HepG2 (cell line): ENCODE results near the gene TMEM183A. TPM values are rescaled to one million over a fixed set of nuclear protein-coding genes. Genes with fewer than 3 reads are reported as not detected.

Experiments used
- ATAC-seq: fragments of 200-7000 bp; cut with Tn5 transposase; 3 replicates; pipeline ENCODE4 v1.9.1; 2020; ENCODE audit warnings: mild to moderate bottlenecking, moderate library complexity
- BruUV-seq: library from RNA; stranded (reverse); fragments of 400-500 nt; replicated peaks from 2 replicates; lab custom pipeline; 2021; lab: Mats Ljungman, UMichigan
- CTCF ChIA-PET: fragments of 300-600 bp; formaldehyde crosslinking; extraction: SDS; loops from one replicate; lab custom pipeline; 2021; ENCODE audit warnings: low total read pairs, inconsistent platforms, low intra/inter-chr PET ratio; lab: Yijun Ruan, JAX
- POLR2A ChIA-PET: fragments of 350-600 bp; sonication (Branson Sonifier 250); formaldehyde crosslinking; loops from one replicate; lab custom pipeline; 2020; ENCODE audit warnings: antibody characterized with exemption, inconsistent platforms; lab: Yijun Ruan, JAX
- DNase-seq: peaks from one replicate; pipeline ENCODE4 v3.0.0-alpha.2; 2015; ENCODE audit warnings: low spot score
- FAIRE-seq: peaks from 3 replicates; lab custom pipeline; 2011; peaks lifted over from hg19 to GRCh38; lab: Jason Lieb, UNC
- H2AFZ ChIP-seq: one replicate; pipeline ENCODE4 v1.6.1; 2011; ENCODE audit warnings: low read length, inconsistent platforms
- H3K27ac ChIP-seq: fragments of 300-600 bp; 3 replicates; pipeline ENCODE4 v1.8.0; 2011; ENCODE audit warnings: mixed run types, mild to moderate bottlenecking, mixed read lengths, low read length, inconsistent platforms; ENCODE audit not compliant: insufficient read depth; ENCODE audit errors: extremely low read length
- H3K27me3 ChIP-seq, 2 experiments: fragments of 200-600 bp in 1 of 2; 2 replicates in 1 of 2; 3 replicates in 1 of 2; pipeline versions ENCODE4 v1.6.0 to v1.8.0; 2011; ENCODE audit warnings: low read length in 2 of 2, mild to moderate bottlenecking in 2 of 2, moderate library complexity in 2 of 2, inconsistent platforms in 1 of 2; ENCODE audit not compliant: insufficient read depth in 2 of 2, control insufficient read depth in 1 of 2
- H3K36me3 ChIP-seq, 2 experiments: fragments of 200-600 bp in 1 of 2; replicated peaks in 1 of 2; 2 replicates in 1 of 2; 3 replicates in 1 of 2; pipeline versions ENCODE4 v1.5.1 to v1.8.0; 2011; ENCODE audit warnings: low read length in 2 of 2, inconsistent platforms in 1 of 2; ENCODE audit not compliant: insufficient read depth in 2 of 2, control insufficient read depth in 1 of 2
- H3K4me1 ChIP-seq: 2 replicates; pipeline ENCODE4 v1.5.1; 2012; ENCODE audit warnings: low read length, inconsistent platforms; ENCODE audit not compliant: insufficient read depth
- H3K4me2 ChIP-seq: 2 replicates; pipeline ENCODE4 v1.6.0; 2011; ENCODE audit warnings: low read depth, low read length, inconsistent platforms
- H3K4me3 ChIP-seq, 3 experiments: fragments of 200-600 bp in 1 of 3; sonication (generic), shearing (Covaris generic) in 1 of 3; replicated peaks in 1 of 3; 2 replicates each; pipeline ENCODE4 v1.5.1; 2011 to 2016; ENCODE audit warnings: low read length in 3 of 3, inconsistent platforms in 2 of 3, low read depth in 2 of 3, mild to moderate bottlenecking in 2 of 3, control low read depth in 1 of 3, mixed read lengths in 1 of 3; ENCODE audit not compliant: insufficient read depth in 1 of 3
- H3K79me2 ChIP-seq: one replicate; pipeline ENCODE4 v1.6.1; 2011; ENCODE audit warnings: low read length, inconsistent platforms; ENCODE audit not compliant: insufficient read depth
- H3K9ac ChIP-seq: 2 replicates; pipeline ENCODE4 v1.6.0; 2011; ENCODE audit warnings: mild to moderate bottlenecking, low read depth, low read length, inconsistent platforms; ENCODE audit not compliant: insufficient read depth
- H3K9me3 ChIP-seq: 2 replicates; pipeline ENCODE4 v1.5.1; 2012; ENCODE audit warnings: mild to moderate bottlenecking, low read length
- H4K20me1 ChIP-seq: 2 replicates; pipeline ENCODE4 v1.6.0; 2011; ENCODE audit warnings: inconsistent platforms, mild to moderate bottlenecking, low read length, moderate library complexity; ENCODE audit not compliant: insufficient read depth
- AGO2 ChIP-seq: fragments of 200-400 bp; formaldehyde crosslinking; optimal IDR thresholded peaks from 2 replicates; pipeline ENCODE3; 2017; ENCODE audit warnings: mild to moderate bottlenecking, low read depth, low read length, moderate library complexity
- ATRX ChIP-seq: sonication (generic); formaldehyde crosslinking; IDR thresholded peaks from 2 replicates; pipeline ENCODE4 v1.4.0; 2020; ENCODE audit warnings: missing genetic modification reagents, borderline replicate concordance
- BCL3 ChIP-seq: sonication (generic); formaldehyde crosslinking; IDR thresholded peaks from 2 replicates; pipeline ENCODE4 v1.5.1; 2020; ENCODE audit warnings: mild to moderate bottlenecking, missing genetic modification reagents, moderate library complexity
- FOXK1 ChIP-seq: sonication (generic); formaldehyde crosslinking; IDR thresholded peaks from 2 replicates; pipeline ENCODE4 v1.4.0; 2020; ENCODE audit warnings: low read depth, missing genetic modification reagents, borderline replicate concordance
- HNF4A ChIP-seq: sonication (generic); formaldehyde crosslinking; IDR thresholded peaks from 2 replicates; pipeline ENCODE4 v1.4.0; 2020; ENCODE audit warnings: missing genetic modification reagents
- IRF2 ChIP-seq: IDR thresholded peaks from 2 replicates; pipeline ENCODE4 v1.6.1; 2018; ENCODE audit warnings: missing genetic modification reagents, missing compliant biosample characterization
- MATR3 ChIP-seq: sonication (generic); formaldehyde crosslinking; IDR thresholded peaks from 2 replicates; pipeline ENCODE4 v1.4.0; 2020; ENCODE audit warnings: missing genetic modification reagents
- MLX ChIP-seq: IDR thresholded peaks from 2 replicates; pipeline ENCODE4 v1.6.1; 2016
- MYNN ChIP-seq: sonication (generic); formaldehyde crosslinking; IDR thresholded peaks from 2 replicates; pipeline ENCODE4 v1.4.0; 2020; ENCODE audit warnings: mild to moderate bottlenecking, low read depth, missing genetic modification reagents
- NFIC ChIP-seq: IDR thresholded peaks from 2 replicates; pipeline ENCODE4 v1.6.1; 2012; ENCODE audit warnings: mild to moderate bottlenecking, low read length, inconsistent platforms
- NR2F2 ChIP-seq: IDR thresholded peaks from 2 replicates; pipeline ENCODE4 v1.6.1; 2012; ENCODE audit warnings: low read depth, inconsistent platforms, borderline replicate concordance
- RBM39 ChIP-seq: fragments of 200-400 bp; formaldehyde crosslinking; IDR thresholded peaks from one replicate; pipeline ENCODE4 v1.6.1; 2018; ENCODE audit warnings: antibody characterized with exemption, mild to moderate bottlenecking, low read depth, low read length; ENCODE audit not compliant: poor library complexity, severe bottlenecking
- SMAD3 ChIP-seq: sonication (generic); formaldehyde crosslinking; IDR thresholded peaks from 2 replicates; pipeline ENCODE4 v1.4.0; 2020; ENCODE audit warnings: missing genetic modification reagents
- TEF ChIP-seq: sonication (generic); formaldehyde crosslinking; IDR thresholded peaks from 2 replicates; pipeline ENCODE4 v1.5.0; 2020; ENCODE audit warnings: missing genetic modification reagents
- TFDP2 ChIP-seq: sonication (generic); formaldehyde crosslinking; IDR thresholded peaks from 2 replicates; pipeline ENCODE4 v1.4.0; 2020; ENCODE audit warnings: missing genetic modification reagents
- ZBTB21 ChIP-seq: sonication (generic); formaldehyde crosslinking; IDR thresholded peaks from 2 replicates; pipeline ENCODE4 v1.4.0; 2020; ENCODE audit warnings: missing genetic modification reagents
- ZBTB8A ChIP-seq: sonication (generic); formaldehyde crosslinking; IDR thresholded peaks from 2 replicates; pipeline ENCODE4 v1.4.0; 2020; ENCODE audit warnings: mild to moderate bottlenecking, low read depth, missing genetic modification reagents, borderline replicate concordance
- ZNF256 ChIP-seq: sonication (generic); formaldehyde crosslinking; conservative IDR thresholded peaks from 2 replicates; pipeline ENCODE4 v1.4.0; 2020; ENCODE audit warnings: missing genetic modification reagents
- ZNF350 ChIP-seq: sonication (generic); formaldehyde crosslinking; IDR thresholded peaks from 2 replicates; pipeline ENCODE4 v1.4.0; 2020; ENCODE audit warnings: mild to moderate bottlenecking, low read depth, missing genetic modification reagents, borderline replicate concordance
- ZNF775 ChIP-seq: sonication (generic); formaldehyde crosslinking; IDR thresholded peaks from 2 replicates; pipeline ENCODE4 v1.4.0; 2020; ENCODE audit warnings: missing genetic modification reagents, mild to moderate bottlenecking, moderate library complexity, borderline replicate concordance
- ZNF839 ChIP-seq: sonication (generic); formaldehyde crosslinking; IDR thresholded peaks from 2 replicates; pipeline ENCODE4 v1.4.0; 2020; ENCODE audit warnings: missing genetic modification reagents, mild to moderate bottlenecking, borderline replicate concordance
- WGBS: methylation state at CpG from one replicate; pipeline ENCODE4 v1.1.6; 2017; ENCODE audit warnings: low lambda C conversion rate; 5-methylcytosine and 5-hydroxymethylcytosine counted together
- in situ Hi-C: cut with HindIII; loops from 2 replicates; pipeline ENCODE4 v1.10.0; 2017; ENCODE audit warnings: low pct_unique_long_range_greater_than_20kb; ENCODE audit not compliant: extremely low pct_ligation_motif_present
- intact Hi-C: fragments of 100-400 bp; cut with micrococcal nuclease; formaldehyde crosslinking; loops from one replicate; pipeline ENCODE4 v1.10.0; 2022; ENCODE audit not compliant: unreplicated experiment
- polyA plus RNA-seq, 8 experiments: library from polyadenylated mRNA; depleted of rRNA in 3 of 8; stranded (reverse) in 7 of 8; unstranded in 1 of 8; fragments of >200 nt; fragmentation: Illumina TruSeq in 4 of 8; extraction: Trizol in 4 of 8; gene quantifications; 2 replicates each; pipeline versions ENCODE4 v1.2.1 to v1.2.3, GENCODE V29; 2011 to 2016; ENCODE audit warnings: low read depth in 4 of 8, missing spikeins in 1 of 8, mixed read lengths in 1 of 8; ENCODE audit not compliant: insufficient read depth in 1 of 8
- total RNA-seq, 5 experiments: library from RNA; depleted of rRNA; stranded (reverse); fragments of >200 nt; fragmentation: Illumina TruSeq; extraction: Trizol; gene quantifications; 2 replicates each; pipeline ENCODE4 v1.2.3, GENCODE V29; 2016; ENCODE audit warnings: low read depth in 1 of 5

The TMEM183A gene
- total and polyA plus RNA-seq, 2 of the 13 experiments (the other 11 are each of a cell fraction or from before 2014, with no cell fraction given) = 59.7 to 82.0 TPM

- Histone ChIP-seq H3K9ac (peak within 1 kb of the TSS; percentile 95), H3K27me3 (no peaks in the 10 kb centered on the region; a peak in 1 of 5 replicates), H3K27ac (peak within 1 kb of the TSS; percentile 75), H3K79me2 (peaks cover 49% of the 10 kb centered on the region), H4K20me1 (peaks cover 7% of the 10 kb centered on the region; the same call in 1 of the 2 replicates), H3K4me2 (peak within 1 kb of the TSS; percentile 99), H3K36me3 (peaks cover 0 to 5% of the 10 kb centered on the region in 2 experiments; a peak in 2 of 5 replicates), H2AFZ (peak within 1 kb of the TSS; percentile 99), H3K4me1 (peaks cover 57% of the 10 kb centered on the region), H3K4me3 (peak within 1 kb of the TSS; percentile 84 to 96 (median 84)), H3K9me3 (no peaks in the 10 kb centered on the region)
- intact Hi-C loops = loop anchor here (1.0 to 10.0 kb wide), 2 partner anchors 32 to 73 kb away; partner anchors contain the start of gene RABIF
- BruUV-seq = no TSS peak
- 7% methylated on average over 12 of the region's 86 CpGs for WGBS
- DNase-seq = peak; percentile 71
- ChIA-PET POLR2A (no interaction called here), CTCF (no interaction called here)
- in situ Hi-C loops = no loop called here
- no peak for FAIRE-seq
- ATAC-seq = peak; percentile 97
- TF ChIP-seq ZBTB8A (CRISPR knock-in tag) (no peak), ZNF350 (CRISPR knock-in tag) (peak; percentile 50; the same call in 1 of the 2 replicates), BCL3 (CRISPR knock-in tag) (no peak), NFIC (no peak), TEF (CRISPR knock-in tag) (no peak), MATR3 (CRISPR knock-in tag) (no peak), IRF2 (CRISPR knock-in tag) (no peak), RBM39 (no peak), ZNF256 (CRISPR knock-in tag) (no peak), ZNF839 (no peak), TFDP2 (peak; percentile 72), ATRX (no peak), MLX (CRISPR knock-in tag) (no peak), FOXK1 (no peak; the same call in 1 of the 2 replicates), ZNF775 (CRISPR knock-in tag) (no peak), ZBTB21 (CRISPR knock-in tag) (no peak), MYNN (no peak), SMAD3 (CRISPR knock-in tag) (no peak), AGO2 (peak; percentile 84), HNF4A (CRISPR knock-in tag) (no peak), NR2F2 (no peak)
Observed at GRCh38 chr1:202957733-202958543, 49.2 kb upstream of the TMEM183A start, which contains the start of gene ADIPOR1. TSS of gene ADIPOR1 (minus strand) at chr1:202958312. CDS start at chr1:202951070, 7,242 bp downstream.
